ENCODE results near the gene ZBED5.

DNA sequence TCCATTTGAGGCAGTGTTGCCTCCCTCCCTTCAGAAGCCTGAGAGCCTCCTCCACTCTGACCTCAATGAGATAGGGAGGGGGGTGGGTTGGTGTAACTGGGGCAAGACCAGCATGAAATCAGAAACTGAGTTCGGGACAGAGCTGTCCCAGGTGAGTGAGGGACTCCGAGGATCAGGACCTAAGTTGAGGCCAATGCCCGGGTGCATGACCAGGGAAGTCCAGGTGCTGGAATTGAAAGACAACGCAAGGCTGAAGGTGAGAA lies 40.8 kb upstream of the ZBED5 start:
- TF ChIP-seq EZH2 (IDR thresholded peaks at IDR 0.05; ENCODE audit: borderline replicate concordance), result no peak
- TF ChIP-seq, protein P1, sequence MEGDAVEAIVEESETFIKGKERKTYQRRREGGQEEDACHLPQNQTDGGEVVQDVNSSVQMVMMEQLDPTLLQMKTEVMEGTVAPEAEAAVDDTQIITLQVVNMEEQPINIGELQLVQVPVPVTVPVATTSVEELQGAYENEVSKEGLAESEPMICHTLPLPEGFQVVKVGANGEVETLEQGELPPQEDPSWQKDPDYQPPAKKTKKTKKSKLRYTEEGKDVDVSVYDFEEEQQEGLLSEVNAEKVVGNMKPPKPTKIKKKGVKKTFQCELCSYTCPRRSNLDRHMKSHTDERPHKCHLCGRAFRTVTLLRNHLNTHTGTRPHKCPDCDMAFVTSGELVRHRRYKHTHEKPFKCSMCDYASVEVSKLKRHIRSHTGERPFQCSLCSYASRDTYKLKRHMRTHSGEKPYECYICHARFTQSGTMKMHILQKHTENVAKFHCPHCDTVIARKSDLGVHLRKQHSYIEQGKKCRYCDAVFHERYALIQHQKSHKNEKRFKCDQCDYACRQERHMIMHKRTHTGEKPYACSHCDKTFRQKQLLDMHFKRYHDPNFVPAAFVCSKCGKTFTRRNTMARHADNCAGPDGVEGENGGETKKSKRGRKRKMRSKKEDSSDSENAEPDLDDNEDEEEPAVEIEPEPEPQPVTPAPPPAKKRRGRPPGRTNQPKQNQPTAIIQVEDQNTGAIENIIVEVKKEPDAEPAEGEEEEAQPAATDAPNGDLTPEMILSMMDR (IDR thresholded peaks at IDR 0.05; ENCODE audit: poor library complexity), result no peak
- no peak for TF ChIP-seq EZH2phosphoT487 (IDR thresholded peaks at IDR 0.05; ENCODE audit: low read depth, severe bottlenecking, unreplicated experiment)

Data from hepatocyte (in vitro differentiated cells).